Measurements from ENCODE around the gene TMED8.
"Not testable (repeated sequence)": the region's sequence is repeated elsewhere in the genome, so short reads cannot be mapped to it uniquely, and the experiment has no call there.

The TMED8 gene

GRCh38 chr14:77369285-77369684, 7.6 kb downstream of the TMED8 start:
- no peak overlapping the region for H3K4me3 ChIP-seq (ENCODE audit: low read depth, low read length)

DNA sequence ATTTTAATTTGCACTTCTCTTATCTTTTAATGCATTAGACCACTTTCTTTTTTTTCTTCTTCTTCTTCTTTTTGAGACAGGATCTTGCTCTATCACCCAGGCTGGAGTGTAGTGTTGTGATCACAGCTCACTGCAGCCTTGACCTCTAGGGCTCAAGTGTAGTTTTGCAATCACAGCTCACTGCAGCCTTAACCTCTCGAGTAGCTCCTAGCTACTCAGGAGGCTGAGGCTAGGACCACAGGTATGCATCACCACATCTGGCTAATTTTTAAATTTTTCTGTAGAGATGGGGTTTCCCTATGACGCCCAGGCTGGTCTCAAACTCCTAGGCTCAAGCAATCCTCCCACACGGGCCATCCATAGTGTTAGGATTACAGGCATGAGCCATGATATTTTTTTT, 12.7 kb downstream of the TMED8 start:
- no peak overlapping the region for H3K4me3 ChIP-seq (ENCODE audit: low read depth, low read length)

DNA sequence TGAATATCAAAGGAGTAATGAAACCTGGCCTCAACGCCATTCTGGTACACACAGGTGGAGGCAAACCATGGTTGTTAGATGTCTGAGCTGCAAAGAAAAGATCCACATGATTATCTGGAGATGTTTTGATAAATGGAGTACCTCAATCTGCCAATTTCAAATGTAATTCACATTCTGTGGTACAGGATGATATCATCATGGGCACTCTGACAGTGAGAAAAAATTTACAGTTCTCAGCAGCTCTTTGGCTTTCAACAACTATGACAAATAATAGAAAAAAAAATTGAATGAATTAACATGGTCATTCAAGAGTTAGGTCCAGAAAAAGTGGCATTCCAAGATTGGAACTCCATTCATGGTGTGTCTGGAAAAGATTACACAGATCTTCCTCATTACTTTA, 17.3 kb downstream of the TMED8 start:
- no peak overlapping the region for H3K4me3 ChIP-seq (ENCODE audit: low read depth, low read length)

DNA sequence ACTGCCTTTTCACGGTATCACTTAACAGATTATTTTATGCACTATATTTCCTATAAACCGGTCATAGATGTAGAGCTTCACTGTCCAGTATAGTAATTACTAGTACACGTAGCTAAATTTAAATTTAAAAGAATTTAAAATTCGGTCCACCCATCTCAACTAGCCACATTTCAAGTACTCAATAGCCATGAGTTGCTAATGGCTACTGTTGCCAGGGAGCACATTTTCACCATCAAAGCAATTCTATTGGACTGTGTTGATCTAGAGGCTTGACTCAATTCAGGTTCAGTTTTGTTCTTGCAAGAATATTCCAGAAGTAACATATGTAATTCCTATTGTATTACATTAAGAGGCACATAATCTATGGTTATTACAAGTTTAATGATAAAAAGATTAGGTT, 20.0 kb downstream of the TMED8 start:
- no peak overlapping the region for H3K4me3 ChIP-seq (ENCODE audit: low read depth, low read length)

GRCh38 chr14:77355811-77356210, 21.1 kb downstream of the TMED8 start:
- no peak overlapping the region for H3K4me3 ChIP-seq (ENCODE audit: low read depth, low read length)

GRCh38 chr14:77353469-77354141, 23.3 kb downstream of the TMED8 start:
- no peak overlapping the region for H3K4me3 ChIP-seq (ENCODE audit: low read depth, low read length)

GRCh38 chr14:77347751-77348150, 29.1 kb downstream of the TMED8 start:
- H3K4me3 ChIP-seq (ENCODE audit: low read depth, low read length) = no peak overlapping the region

DNA sequence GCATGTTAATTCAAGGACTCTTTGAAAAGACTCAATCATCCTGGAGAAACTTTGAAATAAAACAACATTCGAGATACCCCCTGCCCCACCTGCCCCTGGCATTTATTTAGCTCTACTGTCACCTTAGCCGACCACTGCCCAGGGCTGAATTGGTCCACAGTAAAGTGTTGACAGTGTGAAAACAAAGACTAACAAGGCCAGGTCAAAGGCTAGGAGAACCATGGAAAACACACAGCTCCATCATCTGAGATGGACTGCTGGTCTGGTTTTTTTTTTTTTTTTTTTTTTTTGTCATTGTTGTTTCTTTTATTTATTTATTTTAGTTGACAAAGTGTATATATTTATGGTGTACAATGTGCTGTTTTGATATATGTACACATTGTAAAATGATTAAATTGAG, 30.4 kb downstream of the TMED8 start:
- no peak overlapping the region for H3K4me3 ChIP-seq (ENCODE audit: low read depth, low read length)

DNA sequence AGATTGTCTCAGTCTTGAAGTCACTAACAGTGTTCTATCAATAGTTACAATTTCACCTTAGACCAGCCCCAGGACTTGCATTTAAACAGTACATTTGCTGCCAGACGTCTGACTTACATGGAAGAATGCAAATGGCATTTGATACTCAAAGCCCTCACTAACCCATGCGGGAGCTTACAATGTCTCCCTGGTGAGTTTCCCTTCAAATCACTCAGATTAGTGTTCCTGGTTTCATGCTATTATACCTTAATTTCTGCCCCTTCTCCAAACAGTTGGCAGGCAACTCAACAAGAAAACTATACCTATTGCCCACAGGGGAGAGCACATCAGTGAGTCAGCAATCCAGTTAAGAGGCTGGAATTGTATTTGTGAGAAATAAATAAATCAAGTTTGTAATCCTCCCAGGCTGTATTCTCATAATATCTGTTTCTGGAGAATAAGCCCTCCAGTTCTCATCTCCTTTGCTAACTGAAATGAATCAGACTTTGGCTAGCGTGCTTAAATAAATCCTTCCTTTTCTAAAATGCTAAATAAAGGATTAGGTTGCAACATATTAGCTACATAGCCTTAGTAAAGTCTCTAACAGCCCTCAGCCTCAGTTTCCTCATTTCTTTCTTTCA, 32.4 kb downstream of the TMED8 start:
- no peak overlapping the region for H3K4me3 ChIP-seq (ENCODE audit: low read depth, low read length)

DNA sequence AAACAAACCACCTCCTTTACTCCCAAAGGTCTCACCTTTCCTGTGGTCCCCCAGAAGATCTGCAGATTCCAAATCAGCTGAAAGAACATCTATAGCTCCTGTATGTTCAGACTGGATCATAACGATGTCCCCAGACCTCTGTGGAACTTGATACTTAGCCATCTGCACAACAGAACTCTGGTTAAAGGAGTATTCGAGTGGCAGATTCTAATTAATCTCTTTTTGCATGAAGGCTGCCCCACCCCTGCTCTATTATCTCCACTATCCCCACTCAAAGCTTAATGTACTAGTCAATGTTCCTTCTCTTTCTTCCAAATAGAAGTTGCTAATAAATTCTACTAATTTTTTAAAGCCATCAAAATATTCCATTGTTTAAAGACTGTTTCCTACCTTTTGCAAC, 33.2 kb downstream of the TMED8 start:
- no peak overlapping the region for H3K4me3 ChIP-seq (ENCODE audit: low read depth, low read length)

GRCh38 chr14:77342726-77343397, 34.0 kb downstream of the TMED8 start:
- no peak overlapping the region for H3K4me3 ChIP-seq (ENCODE audit: low read depth, low read length)

DNA sequence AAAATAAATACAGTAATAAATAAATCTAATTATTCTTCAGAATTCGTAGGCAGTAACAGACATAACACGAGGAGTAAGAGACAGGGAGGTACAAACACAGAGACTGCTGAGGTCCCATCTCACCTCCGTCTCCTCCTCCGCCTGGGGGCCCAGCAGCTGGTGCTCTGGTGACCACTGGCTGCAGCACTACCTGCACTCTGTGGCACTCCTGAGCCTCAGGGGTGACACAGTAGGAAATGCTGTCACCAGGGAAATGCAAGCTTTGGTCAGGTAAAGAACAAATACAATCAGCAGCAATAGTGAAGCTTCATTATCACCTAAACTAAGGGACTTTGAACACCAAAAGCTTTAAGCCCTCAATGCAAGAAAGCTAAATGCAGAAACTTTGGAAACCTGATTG, 36.5 kb downstream of the TMED8 start:
- no peak overlapping the region for H3K4me3 ChIP-seq (ENCODE audit: low read depth, low read length)

- no peak overlapping the region for H3K4me3 ChIP-seq (ENCODE audit: low read depth, low read length)
These were observed 37.5 kb downstream of the TMED8 start for GRCh38 chr14:77339407-77339806.

DNA sequence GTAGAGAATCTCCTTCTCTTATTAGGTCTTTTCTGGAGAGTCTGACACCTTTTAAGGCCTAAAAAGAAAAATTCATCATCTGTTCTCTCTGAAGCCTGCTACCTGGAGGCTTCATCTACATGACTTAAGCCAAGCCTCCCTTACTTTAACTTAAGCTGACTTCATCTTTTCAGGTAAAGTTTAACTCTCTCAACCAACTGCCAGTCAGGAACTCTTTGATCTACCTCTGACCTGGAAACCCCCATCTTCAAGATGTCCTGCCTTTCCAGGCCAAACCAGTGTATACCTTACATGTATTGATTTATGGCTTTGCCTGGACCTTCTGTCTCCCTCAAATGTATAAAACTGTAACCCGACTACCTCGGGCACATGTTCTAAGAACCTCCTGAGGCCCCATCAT, 38.6 kb downstream of the TMED8 start:
- H3K4me3 ChIP-seq (ENCODE audit: low read depth, low read length) = no peak overlapping the region

GRCh38 chr14:77337880-77338279, 39.0 kb downstream of the TMED8 start:
- no peak overlapping the region for H3K4me3 ChIP-seq (ENCODE audit: low read depth, low read length)

DNA sequence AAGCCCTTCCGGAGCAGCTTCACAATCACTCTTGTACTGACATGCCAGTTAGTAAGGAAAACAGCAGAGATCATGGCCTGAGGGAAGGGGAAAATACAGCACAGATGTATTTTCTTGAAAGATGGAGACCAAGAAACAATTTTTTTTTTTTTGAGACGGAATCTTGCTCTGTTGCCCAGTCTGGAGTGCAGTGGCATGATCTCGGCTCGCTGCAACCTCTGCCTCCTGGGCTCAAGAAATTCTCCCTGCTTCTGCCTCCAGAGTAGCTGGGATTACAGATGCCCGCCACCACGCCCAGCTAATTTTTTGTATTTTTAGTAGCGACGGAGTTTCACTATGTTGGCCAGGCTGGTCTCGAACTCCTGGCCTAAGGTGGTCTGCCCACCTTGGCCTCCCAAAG, 39.6 kb downstream of the TMED8 start:
- H3K4me3 ChIP-seq (ENCODE audit: low read depth, low read length) = not testable (repeated sequence)

DNA sequence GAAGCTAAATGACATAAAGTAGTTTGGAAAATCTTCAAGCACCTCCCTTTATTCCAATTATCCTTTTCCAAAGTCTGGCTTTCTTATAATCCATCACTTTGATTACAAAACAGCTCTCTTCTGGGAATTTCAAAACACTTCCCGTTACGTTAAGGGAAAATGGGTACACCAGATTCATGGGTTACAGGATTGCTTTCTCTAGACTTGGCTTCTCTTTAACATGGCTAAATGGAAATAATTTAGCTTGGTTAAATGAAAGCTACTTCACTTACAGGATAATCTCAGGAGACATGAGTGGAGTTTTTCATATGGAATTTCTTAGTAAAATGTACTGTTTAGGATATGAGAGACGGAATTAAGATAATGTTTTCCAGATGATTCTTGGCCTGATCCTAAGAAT, 41.3 kb downstream of the TMED8 start:
- no peak overlapping the region for H3K4me3 ChIP-seq (ENCODE audit: low read depth, low read length)

DNA sequence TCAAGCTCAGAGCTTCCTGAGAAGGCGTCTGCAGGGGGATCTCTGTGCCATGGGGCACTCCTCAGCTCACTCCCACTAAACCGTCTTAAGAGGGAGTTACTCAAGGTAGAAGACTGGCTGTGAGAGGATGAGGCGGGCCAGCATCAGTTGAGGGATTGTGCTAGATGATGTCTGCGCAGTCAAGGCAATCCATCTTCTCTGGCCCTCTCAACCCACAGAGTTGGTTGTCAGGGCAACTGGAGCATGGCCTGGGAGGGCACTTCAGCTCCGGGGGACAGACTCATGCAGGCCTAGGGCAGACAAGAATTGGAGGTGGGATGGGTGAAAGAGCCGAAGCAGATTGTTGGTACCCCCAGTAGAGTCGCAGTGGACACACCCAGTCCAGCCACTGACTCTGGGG, 47.0 kb downstream of the TMED8 start:
- no peak overlapping the region for H3K4me3 ChIP-seq (ENCODE audit: low read depth, low read length)

DNA sequence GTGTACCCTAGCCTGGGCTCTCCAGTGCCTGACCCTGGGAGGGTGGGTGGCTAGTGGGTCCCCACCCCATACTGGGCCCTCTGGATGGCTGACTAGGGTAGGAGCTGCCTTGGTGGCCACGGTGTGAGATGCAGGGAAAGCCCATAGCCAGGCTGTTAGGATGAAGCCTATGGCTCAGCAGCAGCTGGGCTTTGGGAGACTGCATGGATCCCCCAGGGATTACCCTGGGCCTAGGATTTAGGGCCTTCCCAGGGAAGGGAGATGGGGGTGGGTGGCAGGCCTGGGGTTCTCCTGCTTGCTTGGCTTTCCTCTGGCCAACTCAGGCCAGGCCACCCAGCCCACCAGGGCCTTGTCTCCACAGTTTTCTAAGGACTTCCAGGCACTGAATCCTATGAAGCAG, 49.8 kb downstream of the TMED8 start:
- no peak overlapping the region for H3K4me3 ChIP-seq (ENCODE audit: low read depth, low read length)

- H3K4me3 ChIP-seq (ENCODE audit: low read depth, low read length) = no peak overlapping the region
These were observed 51.2 kb downstream of the TMED8 start for GRCh38 chr14:77325746-77326094.

DNA sequence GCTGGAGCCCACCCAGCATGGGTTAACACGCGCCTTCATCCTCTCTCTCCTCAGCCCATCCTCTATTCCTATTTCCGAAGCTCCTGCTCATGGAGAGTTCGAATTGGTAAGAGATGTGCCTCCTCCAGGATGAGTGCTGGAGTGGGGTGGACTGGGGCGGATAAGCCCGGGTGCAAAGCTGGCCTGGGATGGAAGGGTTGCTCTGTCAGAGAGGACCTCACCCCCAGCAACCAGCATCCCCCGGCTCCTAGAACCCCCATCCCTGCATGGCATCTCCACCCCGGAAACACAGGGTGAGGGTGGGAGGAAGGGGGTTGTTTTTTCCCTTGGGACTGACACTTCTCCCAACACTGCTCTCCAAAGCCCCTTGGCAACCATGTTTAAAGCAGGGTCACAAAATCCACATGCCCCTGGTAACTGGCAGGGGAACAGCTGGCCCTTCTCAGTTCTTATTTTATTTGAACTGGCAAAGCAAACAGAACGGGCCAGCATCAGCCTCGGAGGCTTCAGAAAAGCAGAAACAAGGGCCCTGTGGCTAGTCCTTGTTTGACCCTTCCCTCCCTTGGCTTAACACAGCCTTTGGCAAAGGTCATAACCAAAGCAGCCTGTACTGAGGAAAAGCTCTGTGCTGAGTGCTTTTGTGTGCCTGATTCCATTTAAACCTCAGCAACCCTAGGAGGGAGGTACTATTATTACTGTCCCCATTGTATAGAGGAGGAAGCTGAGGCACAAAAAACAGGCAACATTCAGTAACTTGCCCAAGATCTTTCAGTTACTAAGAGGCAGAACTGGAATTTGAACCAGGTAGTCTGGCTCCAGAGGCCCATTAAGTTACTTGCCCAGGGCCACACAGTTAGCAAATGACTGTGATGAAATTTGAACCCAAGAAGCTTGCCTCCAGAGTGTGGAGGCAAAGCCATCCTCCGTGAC, 51.8 kb downstream of the TMED8 start:
- no peak overlapping the region for H3K4me3 ChIP-seq (ENCODE audit: low read depth, low read length)

GRCh38 chr14:77324289-77324688, 52.6 kb downstream of the TMED8 start:
- no peak overlapping the region for H3K4me3 ChIP-seq (ENCODE audit: low read depth, low read length)
